HG03575 (cell line): ENCODE data around the gene PCSK9.
"Not testable (repeated sequence)": the region's sequence is repeated elsewhere in the genome, so short reads cannot be mapped to it uniquely, and the experiment has no call there.

Experiments
- ATAC-seq: cut with Tn5 transposase; IDR thresholded peaks from one replicate; pipeline ENCODE4 v1.9.1; 2021; ENCODE audit not compliant: unreplicated experiment, insufficient number of reproducible peaks, low FRiP score; ENCODE audit errors: extremely low read depth

Gene PCSK9

DNA sequence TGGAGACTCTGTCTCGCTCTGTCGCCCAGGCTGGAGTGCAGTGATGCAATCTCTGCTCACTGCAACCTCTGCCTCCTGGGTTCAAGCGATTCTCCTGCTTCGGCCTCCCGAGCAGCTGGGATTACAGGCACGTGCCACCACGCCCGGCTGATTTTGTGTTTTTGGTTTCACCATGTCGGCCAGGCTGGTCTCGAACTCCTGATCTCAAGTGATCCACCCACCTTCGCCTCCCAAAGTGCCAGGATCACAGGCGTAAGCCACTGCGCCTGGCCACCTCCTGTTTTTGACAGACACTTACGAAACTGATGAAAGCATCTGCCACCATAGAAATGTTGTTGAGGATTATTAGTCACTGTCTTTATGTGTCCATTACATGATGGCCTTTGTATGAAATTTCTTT, 69.7 kb downstream of the PCSK9 start:
- not testable (repeated sequence) for ATAC-seq
